ENCODE measurements around the gene TNFRSF14.

The TNFRSF14 gene

DNA sequence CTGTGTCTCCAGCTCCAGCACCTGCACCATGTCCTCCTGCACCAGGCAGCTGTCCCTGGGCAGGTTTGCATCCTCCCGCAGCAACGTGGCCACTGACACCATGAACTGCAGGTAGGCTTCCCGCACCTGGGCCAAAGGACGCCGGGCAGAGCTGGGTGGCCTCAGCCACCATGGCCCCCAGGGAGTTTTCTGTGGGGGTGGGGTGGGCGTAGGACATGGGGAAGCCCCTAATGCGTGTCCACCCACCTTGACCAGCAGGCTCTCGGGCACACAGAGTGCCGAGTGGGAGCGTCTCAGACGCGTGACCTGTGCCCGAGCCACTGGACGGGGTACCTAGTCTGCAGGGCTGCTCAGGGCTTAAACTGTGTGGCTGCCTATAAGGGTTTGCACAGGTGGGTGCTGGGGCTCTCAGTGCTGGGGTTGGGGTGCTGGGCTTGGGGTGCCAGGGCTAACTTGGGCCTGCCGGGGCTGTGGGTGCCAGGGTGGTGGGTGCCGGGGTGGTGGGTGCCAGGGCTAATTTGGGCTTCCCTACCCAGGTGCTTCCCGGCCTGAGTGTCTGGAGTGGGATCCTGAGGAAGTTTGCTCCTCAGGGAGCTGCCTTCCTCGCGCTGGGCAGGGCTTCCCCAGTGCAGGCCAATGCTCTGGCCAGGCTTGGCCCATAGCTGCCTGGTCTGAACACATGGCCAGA is 48.1 kb downstream of the TNFRSF14 start:
- no peak for DNase-seq

DNA sequence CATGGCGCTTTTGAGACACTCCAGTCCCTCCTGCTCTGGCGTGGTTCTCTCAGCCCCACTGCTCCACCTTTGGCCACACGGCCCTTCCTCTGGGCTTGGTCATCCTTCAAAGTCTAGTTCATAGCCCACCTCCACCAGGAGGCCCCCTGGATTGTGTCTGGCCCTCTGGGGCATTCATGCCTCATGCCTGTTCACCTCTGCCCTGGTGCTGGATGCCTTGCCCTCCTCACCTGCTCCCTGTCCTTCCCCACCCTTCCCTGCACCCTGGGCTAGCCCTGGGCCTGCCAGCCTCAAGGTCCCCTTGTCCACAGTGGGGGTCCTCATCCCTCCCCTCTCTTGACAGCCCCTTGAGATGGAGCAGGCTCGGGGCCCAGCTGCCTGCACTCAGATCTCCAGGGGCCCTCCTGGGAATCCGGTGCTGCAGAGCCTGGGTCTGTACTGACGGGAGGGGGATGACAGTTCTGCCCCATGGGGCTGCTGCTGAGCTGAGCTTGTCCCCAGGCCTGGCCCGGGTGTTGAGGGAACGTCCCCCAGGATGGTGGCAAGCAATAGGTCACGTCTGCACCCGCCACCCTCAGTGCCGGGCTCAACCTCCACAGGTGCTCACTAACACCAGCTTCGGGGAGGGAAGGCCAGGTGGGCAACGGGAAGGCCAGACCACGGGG is 48.8 kb downstream of the TNFRSF14 start:
- DNase-seq: no peak

DNA sequence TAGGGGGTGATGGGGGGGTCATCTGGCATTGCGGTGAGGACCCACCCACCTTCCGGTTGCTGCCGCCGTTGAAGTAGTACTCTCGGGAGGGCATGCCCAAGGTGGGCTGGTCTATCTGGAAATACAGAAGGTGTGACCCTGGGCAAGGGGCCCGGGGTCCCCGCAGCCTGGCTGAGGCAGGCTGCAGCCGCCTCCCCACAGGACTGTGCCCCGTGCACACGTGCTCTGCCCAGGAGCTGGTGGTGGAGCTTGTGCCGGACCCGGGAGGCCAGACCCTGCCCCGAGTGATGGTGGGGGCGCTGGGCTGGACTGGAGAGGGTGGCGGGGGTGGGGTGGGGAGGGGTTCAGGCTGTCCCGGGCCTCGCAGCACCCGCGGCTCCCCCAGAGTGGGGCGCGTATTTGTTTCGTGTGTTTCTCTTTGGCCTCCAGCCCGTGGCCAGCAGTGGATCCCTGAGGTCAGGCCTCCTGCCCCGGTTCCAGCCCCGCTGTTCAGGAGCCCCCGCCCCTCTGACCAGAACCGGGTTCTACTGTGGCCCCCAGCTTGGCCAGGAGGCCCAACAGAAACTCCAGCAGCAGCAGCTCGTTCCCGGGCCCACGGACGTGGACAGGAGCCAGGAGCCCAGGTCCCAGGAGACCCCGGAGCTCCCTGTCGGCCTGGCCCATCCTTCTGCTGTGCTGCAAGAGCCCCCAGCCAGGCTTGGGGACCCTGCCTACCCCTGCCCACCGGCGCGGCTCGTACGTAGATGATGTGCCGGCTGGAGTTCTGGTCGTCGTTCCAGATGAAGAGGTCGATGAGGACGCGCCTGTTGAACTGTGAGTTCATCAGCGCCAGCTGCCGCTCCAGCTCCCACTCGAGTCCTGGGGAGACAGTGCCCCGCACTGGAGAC is 49.6 kb downstream of the TNFRSF14 start:
- DNase-seq: no peak

DNA sequence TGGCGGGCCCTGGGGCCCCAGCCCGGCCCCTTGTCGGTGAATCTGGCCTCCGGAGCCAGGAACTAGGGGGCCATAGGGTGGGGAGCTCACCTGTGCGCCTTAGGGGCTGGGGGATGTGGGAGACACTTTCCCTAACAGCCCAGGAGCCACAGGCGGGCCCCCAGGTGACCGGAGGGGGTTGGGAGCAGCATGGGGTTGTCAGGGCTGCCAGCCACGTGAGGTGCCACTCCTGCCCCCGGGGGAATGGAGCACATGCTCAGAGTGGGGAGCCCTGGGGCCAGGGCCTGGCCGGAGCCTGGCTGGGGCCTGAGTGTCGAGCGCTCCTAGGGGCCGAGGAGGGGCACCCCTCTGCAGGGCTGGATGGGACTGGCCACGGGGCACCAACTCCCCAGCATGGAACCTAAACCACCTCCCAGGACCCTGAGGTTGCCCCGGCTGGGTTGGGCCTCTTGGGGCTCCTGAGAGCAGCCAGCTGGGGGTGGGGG is 50.3 kb downstream of the TNFRSF14 start:
- no peak for DNase-seq

DNA sequence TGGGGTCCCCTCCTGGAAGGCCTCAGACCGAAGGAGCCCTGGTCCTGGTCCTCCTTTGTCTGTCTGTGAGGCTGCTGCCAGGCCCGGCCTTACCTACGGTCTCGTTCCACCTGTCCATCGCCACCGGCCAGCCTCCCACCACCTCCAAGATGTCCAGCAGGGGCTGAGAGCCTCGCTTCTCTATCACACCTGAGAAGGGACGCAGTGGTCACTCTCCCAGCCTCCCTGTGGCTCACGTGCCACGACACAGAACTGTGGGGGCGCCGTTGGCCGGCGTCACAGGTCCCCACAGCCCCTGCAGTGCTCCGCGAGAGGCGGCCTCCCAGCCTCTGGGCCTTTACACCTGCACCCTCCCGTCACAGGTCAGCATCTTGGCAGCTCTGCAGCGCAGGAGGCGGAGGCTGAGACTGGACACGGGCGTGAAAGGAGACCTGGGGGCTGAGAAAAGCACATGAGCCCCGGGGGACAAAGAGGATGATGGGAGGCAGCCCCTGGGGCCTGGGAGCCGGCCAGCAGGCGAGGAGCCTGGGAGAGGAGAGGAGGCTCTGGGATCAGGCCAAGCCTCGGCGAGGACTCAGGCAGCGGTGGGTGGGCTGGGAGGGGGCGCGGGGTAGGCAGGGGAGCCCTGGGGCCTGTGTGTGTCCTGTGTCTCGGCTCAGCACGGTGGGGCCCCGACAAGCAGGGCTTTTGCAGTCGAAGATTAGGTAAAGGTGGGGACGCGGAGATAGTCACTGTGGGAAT is 50.9 kb downstream of the TNFRSF14 start:
- DNase-seq: no peak

DNA sequence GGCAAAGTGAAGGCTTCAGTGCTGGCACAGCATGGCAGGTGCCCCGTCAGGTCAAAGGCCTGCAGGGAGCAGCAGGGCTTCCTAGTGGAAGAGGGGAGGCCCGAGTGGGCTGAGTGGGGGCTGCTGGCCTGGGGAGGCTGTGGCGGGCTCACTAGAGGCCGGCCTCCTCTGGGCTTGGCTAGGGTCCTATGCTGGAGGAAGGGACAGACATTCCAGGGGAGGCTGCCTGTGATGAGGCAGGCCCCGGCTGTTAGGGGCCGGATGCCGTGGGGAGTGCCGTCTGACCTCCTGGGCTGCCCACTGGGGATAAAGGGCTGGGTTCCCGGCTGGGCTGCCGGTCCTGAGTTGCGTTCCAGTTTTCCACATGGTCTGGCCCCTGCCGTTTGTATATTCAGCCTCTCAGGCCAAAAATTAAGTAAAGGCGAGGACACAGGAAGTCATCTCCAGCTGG is 51.5 kb downstream of the TNFRSF14 start:
- DNase-seq: no peak

- DNase-seq: no peak
Measured at GRCh38 chr1:2609319-2610035, 53.3 kb downstream of the TNFRSF14 start.

DNA sequence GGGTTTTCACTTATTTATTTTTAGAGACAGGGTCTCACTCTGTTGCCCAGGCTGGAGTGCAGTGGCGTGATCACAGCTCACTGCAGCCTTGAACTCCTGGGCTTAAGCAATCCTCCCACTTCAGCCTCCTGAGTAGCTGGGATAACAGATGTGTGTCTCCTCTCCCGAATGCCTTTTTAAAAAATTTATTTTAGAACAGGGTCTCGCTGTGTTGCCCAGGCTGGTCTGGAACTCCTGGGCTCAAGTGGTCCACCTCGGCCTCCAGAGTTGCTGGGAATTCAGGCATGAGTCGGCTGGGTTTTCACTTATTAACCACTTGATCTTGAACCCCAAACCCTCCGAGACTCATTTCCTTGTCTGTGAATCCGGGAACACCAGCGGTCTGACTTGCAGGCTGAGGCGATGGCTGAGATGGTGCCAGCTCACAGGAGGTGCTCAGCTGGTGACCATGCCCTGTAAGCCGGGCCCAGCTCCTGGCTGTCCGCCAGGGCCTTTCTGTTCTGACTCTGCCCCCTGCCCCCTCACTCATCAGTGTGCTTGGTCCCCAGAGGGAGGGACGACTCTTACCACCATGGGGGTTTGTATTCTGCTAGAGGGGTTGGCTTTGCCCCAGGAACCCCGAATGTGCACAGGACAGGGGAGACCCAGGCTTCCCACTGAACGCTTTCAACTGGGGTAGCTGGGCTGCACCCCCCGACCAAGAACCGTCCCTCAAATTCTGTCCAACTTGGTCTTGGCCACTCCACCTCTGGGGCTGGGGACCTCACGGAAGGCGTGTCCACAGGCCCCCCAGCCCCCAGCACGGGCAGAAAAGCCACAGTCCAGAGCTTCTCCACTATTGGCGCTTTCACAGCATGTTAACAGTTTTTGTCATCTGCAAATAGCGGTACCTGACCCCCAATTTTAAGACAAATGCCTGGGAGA is 54.1 kb downstream of the TNFRSF14 start:
- no peak for DNase-seq

GRCh38 chr1:2611031-2611501 is 54.9 kb downstream of the TNFRSF14 start:
- DNase-seq: no peak

- no peak for DNase-seq
Measured at GRCh38 chr1:2611621-2612437, 55.7 kb downstream of the TNFRSF14 start.

DNA sequence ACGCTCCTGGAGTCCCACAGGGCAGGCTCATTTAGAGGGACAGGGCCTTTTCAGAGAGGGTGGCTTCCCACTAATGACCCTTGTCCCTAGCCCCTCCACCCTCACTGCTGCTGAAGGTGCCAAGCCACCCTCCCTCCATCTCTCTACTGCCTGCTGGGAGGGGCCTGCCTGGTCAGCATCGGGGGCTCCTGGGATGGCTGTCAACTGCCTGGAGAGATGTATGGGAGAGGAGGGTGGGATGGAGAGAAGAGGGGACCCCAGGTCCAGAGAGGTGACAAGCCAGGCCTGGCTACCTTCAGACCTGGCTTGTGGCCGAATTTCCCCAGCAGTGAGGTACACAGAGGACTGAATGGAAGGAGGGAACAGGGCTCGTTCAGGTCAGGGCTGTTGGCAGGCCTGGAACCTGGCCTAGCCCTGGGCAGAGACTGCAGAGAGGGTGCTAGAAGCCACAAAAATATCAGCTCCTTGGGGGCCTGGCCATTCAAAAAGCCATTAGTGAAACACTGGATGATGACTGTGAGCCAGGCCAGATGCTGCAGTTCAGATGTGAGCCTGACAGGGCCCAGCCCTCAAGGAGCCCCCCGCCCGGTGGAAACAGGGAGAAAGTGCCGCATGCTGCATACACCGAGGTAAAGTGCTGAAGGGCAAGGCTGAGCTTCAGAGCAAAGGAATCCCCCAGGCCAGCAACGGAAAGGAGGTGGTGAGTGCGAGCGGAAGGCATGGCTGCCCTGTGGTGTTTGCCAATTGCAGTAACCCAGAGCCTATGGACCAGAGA is 56.6 kb downstream of the TNFRSF14 start:
- DNase-seq: no peak

All from activated naive CD4-positive, alpha-beta T cell treated with Interleukin-2 at 50 U/mL for 16 hours (primary cell).